ENCODE measurements around the gene TMEM143.

GRCh38 chr19:48391100-48392005 is 27.6 kb upstream of the TMEM143 start, which contains the start of gene KDELR1:
- TF ChIP-seq CTCF (IDR thresholded peaks at IDR 0.05; ENCODE audit: borderline replicate concordance, extremely low read depth, low read length, poor library complexity, severe bottlenecking) (peak; percentile 97), EZH2 (IDR thresholded peaks at IDR 0.05; ENCODE audit: borderline replicate concordance, low read depth, low read length, severe bottlenecking) (no peak)

Measured in DND-41 (cell line).